H1 (cell line): Measurements from ENCODE around the gene FSTL4. TPM values are rescaled to one million over a fixed set of nuclear protein-coding genes. Genes with fewer than 3 reads are reported as not detected.

Experiments used
- CTCF ChIA-PET: fragments of 300-600 bp; sonication (Branson Sonifier 250); formaldehyde crosslinking; loops from one replicate; lab custom pipeline; 2021; ENCODE audit not compliant: partially characterized antibody; lab: Charles Lee
- POLR2A ChIA-PET: fragments of 300-600 bp; sonication (Branson Sonifier 250); formaldehyde crosslinking; loops from one replicate; lab custom pipeline; 2021; ENCODE audit warnings: inconsistent platforms; ENCODE audit not compliant: partially characterized antibody; lab: Charles Lee
- DNase-seq, 2 experiments: peaks; one replicate each; pipeline versions ENCODE4 v3.0.0 to v3.0.0-alpha.2; 2010 to 2022; ENCODE audit warnings: low spot score in 2 of 2, low read depth in 1 of 2, mixed read lengths in 1 of 2
- FAIRE-seq: peaks from 2 replicates; lab custom pipeline; 2011; peaks lifted over from hg19 to GRCh38; lab: Jason Lieb, UNC
- H2AFZ ChIP-seq: 2 replicates; pipeline ENCODE4 v1.8.1; 2012; ENCODE audit warnings: low read length, inconsistent platforms
- H2AK5ac ChIP-seq: 2 replicates; pipeline ENCODE4 v1.6.1; 2013; ENCODE audit warnings: low read depth, low read length
- H2BK120ac ChIP-seq: replicated peaks from 2 replicates; pipeline ENCODE3; 2013; ENCODE audit warnings: low read depth, low read length, inconsistent platforms
- H2BK12ac ChIP-seq: 2 replicates; pipeline ENCODE4 v1.6.1; 2013; ENCODE audit warnings: low read depth, low read length
- H2BK15ac ChIP-seq: 2 replicates; pipeline ENCODE4 v1.6.1; 2013; ENCODE audit warnings: low read length
- H2BK20ac ChIP-seq: 2 replicates; pipeline ENCODE4 v1.6.1; 2013; ENCODE audit warnings: low read length
- H2BK5ac ChIP-seq: 2 replicates; pipeline ENCODE4 v1.6.1; 2013; ENCODE audit warnings: low read depth, low read length
- H3K14ac ChIP-seq: 2 replicates; pipeline ENCODE4 v1.6.1; 2013; ENCODE audit warnings: inconsistent platforms; ENCODE audit not compliant: insufficient read length
- H3K18ac ChIP-seq: 2 replicates; pipeline ENCODE4 v1.6.1; 2013; ENCODE audit warnings: low read length; ENCODE audit errors: extremely low read depth
- H3K23ac ChIP-seq: 2 replicates; pipeline ENCODE4 v1.6.1; 2013; ENCODE audit warnings: inconsistent platforms; ENCODE audit not compliant: insufficient read length
- H3K23me2 ChIP-seq: 2 replicates; pipeline ENCODE4 v1.6.1; 2013; ENCODE audit warnings: low read depth, low read length
- H3K27ac ChIP-seq: 2 replicates; pipeline ENCODE4 v1.6.1; 2011; ENCODE audit warnings: low read depth, low read length, inconsistent platforms
- H3K27me3 ChIP-seq, 4 experiments: replicated peaks in 1 of 4; 1 replicate in 1 of 4; 2 replicates in 3 of 4; pipeline versions ENCODE4 v1.6.1 to v1.8.1; 2011 to 2013; ENCODE audit warnings: low read length in 3 of 4, mild to moderate bottlenecking in 3 of 4, inconsistent platforms in 2 of 4, mixed read lengths in 2 of 4, moderate library complexity in 1 of 4; ENCODE audit not compliant: control insufficient read depth in 3 of 4, insufficient read depth in 3 of 4; ENCODE audit errors: extremely low read depth in 1 of 4
- H3K36me3 ChIP-seq, 4 experiments: 2 replicates each; pipeline versions ENCODE4 v1.6.1 to v1.8.1; 2011 to 2013; ENCODE audit warnings: mild to moderate bottlenecking in 4 of 4, low read length in 3 of 4, moderate library complexity in 2 of 4, control low read depth in 1 of 4, inconsistent platforms in 1 of 4; ENCODE audit not compliant: insufficient read depth in 4 of 4, control insufficient read depth in 2 of 4
- H3K4ac ChIP-seq: replicated peaks from 2 replicates; pipeline ENCODE3; 2013; ENCODE audit warnings: low read length, low read depth, mixed read lengths, inconsistent platforms; ENCODE audit not compliant: insufficient read length
- H3K4me1 ChIP-seq, 4 experiments: replicated peaks in 1 of 4; 1 replicate in 1 of 4; 2 replicates in 3 of 4; pipeline versions ENCODE4 v1.6.1 to v1.8.1; 2011 to 2013; ENCODE audit warnings: low read length in 3 of 4, inconsistent platforms in 2 of 4, mixed read lengths in 1 of 4; ENCODE audit not compliant: insufficient read depth in 4 of 4, control insufficient read depth in 3 of 4
- H3K4me2 ChIP-seq, 2 experiments: 2 replicates each; pipeline versions ENCODE4 v1.6.1 to v1.8.1; 2011 to 2013; ENCODE audit warnings: low read depth in 2 of 2, low read length in 2 of 2, control low read depth in 1 of 2, inconsistent platforms in 1 of 2, mild to moderate bottlenecking in 1 of 2; ENCODE audit not compliant: insufficient read depth in 1 of 2
- H3K4me3 ChIP-seq, 4 experiments: fragments of 200-600, 300-600 bp in 1 of 4; sonication (generic), shearing (Covaris generic), sonication (Bioruptor Twin) in 1 of 4; 2 replicates each; pipeline versions ENCODE4 v1.5.1 to v1.8.1; 2011 to 2016; ENCODE audit warnings: low read length in 4 of 4, low read depth in 3 of 4, control low read depth in 2 of 4, inconsistent platforms in 2 of 4, mild to moderate bottlenecking in 2 of 4, mixed read lengths in 1 of 4, moderate library complexity in 1 of 4; ENCODE audit not compliant: insufficient read depth in 2 of 4; ENCODE audit errors: extremely low read depth in 1 of 4
- H3K56ac ChIP-seq: replicated peaks from 2 replicates; pipeline ENCODE3; 2013; ENCODE audit warnings: low read depth, mild to moderate bottlenecking, mixed read lengths, low read length, inconsistent platforms; ENCODE audit not compliant: insufficient read length
- H3K79me1 ChIP-seq: 2 replicates; pipeline ENCODE4 v1.6.1; 2013; ENCODE audit warnings: low read depth, low read length, control low read depth
- H3K79me2 ChIP-seq, 2 experiments: 2 replicates each; pipeline versions ENCODE4 v1.6.1 to v1.8.1; 2012 to 2013; ENCODE audit warnings: low read length in 2 of 2, mild to moderate bottlenecking in 2 of 2, inconsistent platforms in 1 of 2; ENCODE audit not compliant: insufficient read depth in 2 of 2, control insufficient read depth in 1 of 2
- H3K9ac ChIP-seq, 4 experiments: replicated peaks in 1 of 4; 1 replicate in 1 of 4; 2 replicates in 3 of 4; pipeline versions ENCODE4 v1.6.1 to v1.8.1; 2011 to 2013; ENCODE audit warnings: low read depth in 3 of 4, low read length in 3 of 4, control low read depth in 2 of 4, mild to moderate bottlenecking in 2 of 4, moderate library complexity in 2 of 4, inconsistent platforms in 1 of 4; ENCODE audit errors: extremely low read depth in 1 of 4
- H3K9me3 ChIP-seq, 2 experiments: 2 replicates each; pipeline versions ENCODE4 v1.6.1 to v1.8.1; 2012 to 2013; ENCODE audit warnings: mild to moderate bottlenecking in 2 of 2, moderate library complexity in 2 of 2, control low read depth in 1 of 2, inconsistent platforms in 1 of 2, low read depth in 1 of 2, low read length in 1 of 2, mixed read lengths in 1 of 2; ENCODE audit not compliant: insufficient read depth in 2 of 2
- H4K20me1 ChIP-seq, 2 experiments: replicated peaks in 1 of 2; 2 replicates each; pipeline versions ENCODE3 to v1.8.1; 2011 to 2013; ENCODE audit warnings: inconsistent platforms in 2 of 2, low read length in 2 of 2, mild to moderate bottlenecking in 1 of 2; ENCODE audit not compliant: insufficient read depth in 2 of 2, control insufficient read depth in 1 of 2
- H4K5ac ChIP-seq: 2 replicates; pipeline ENCODE4 v1.6.1; 2013; ENCODE audit warnings: low read length, low read depth, mixed read lengths, inconsistent platforms; ENCODE audit not compliant: insufficient read length
- H4K8ac ChIP-seq: 2 replicates; pipeline ENCODE4 v1.8.0; 2013; ENCODE audit warnings: mild to moderate bottlenecking, moderate library complexity, low read length, inconsistent platforms; ENCODE audit not compliant: insufficient read depth; ENCODE audit errors: extremely low read depth
- H4K91ac ChIP-seq: replicated peaks from 2 replicates; pipeline ENCODE3; 2013; ENCODE audit warnings: low read length, mixed read lengths, inconsistent platforms; ENCODE audit not compliant: insufficient read length
- BACH1 ChIP-seq: IDR thresholded peaks from 2 replicates; pipeline ENCODE4 v1.6.1; 2012; ENCODE audit warnings: low read length, improper control_type of control experiment
- SIRT6 ChIP-seq: IDR thresholded peaks from one replicate; pipeline ENCODE4 v1.7.1; 2012; ENCODE audit warnings: low read length, inconsistent platforms
- TEAD4 ChIP-seq: IDR thresholded peaks from 2 replicates; pipeline ENCODE4 v1.6.1; 2012; ENCODE audit warnings: low read depth, low read length, inconsistent platforms, mixed read lengths
- USF2 ChIP-seq: IDR thresholded peaks from 2 replicates; pipeline ENCODE4 v1.6.1; 2011; ENCODE audit warnings: low read length, improper control_type of control experiment
- WGBS, 2 experiments: shearing (Covaris generic) in 1 of 2; methylation state at CpG; one replicate each; pipeline versions ENCODE4 v1.1.6 to v1.1.7; 2013 to 2015; ENCODE audit warnings: low lambda C conversion rate in 2 of 2, mixed read lengths in 2 of 2, inconsistent platforms in 1 of 2, low coverage in 1 of 2, missing lambda C conversion rate in 1 of 2; ENCODE audit not compliant: insufficient replicate concordance in 2 of 2, insufficient coverage in 1 of 2, insufficient read length in 1 of 2; ENCODE audit errors: extremely low coverage in 1 of 2, missing lambda C conversion rate in 1 of 2; 5-methylcytosine and 5-hydroxymethylcytosine counted together
- polyA plus RNA-seq, 7 experiments: library from polyadenylated mRNA; depleted of rRNA in 3 of 7; stranded (reverse) in 5 of 7; unstranded in 2 of 7; fragments of >200 nt in 5 of 7; fragments of 200-250 nt in 2 of 7; gene quantifications; 1 replicate in 5 of 7; 2 replicates in 1 of 7; 4 replicates in 1 of 7; pipeline versions ENCODE4 v1.2.1 to v1.2.3, GENCODE V29; 2011 to 2013; ENCODE audit warnings: missing spikeins in 2 of 7, mixed read lengths in 2 of 7
- total RNA-seq: library from RNA; stranded (reverse); fragmentation: NEBNext Ultra II Directional; extraction: Animal tissue kit (Norgen Biotek cat#: 25700); gene quantifications from 2 replicates; pipeline ENCODE4 v1.2.1, GENCODE V29; 2021

Gene FSTL4
- total and polyA plus RNA-seq, 2 of the 8 experiments (the other 6 are each of a cell fraction or from before 2014, with no cell fraction given): 3.1 to 4.1 TPM

- no peak overlapping the region for H4K8ac ChIP-seq
- no peak overlapping the region for H2AK5ac ChIP-seq
- H4K20me1 ChIP-seq: no peaks in the 10 kb centered on the region
- H3K27me3 ChIP-seq: no peaks in the 10 kb centered on the region
- no peak overlapping the region for H3K14ac ChIP-seq
- FAIRE-seq: no peak
- 83% methylated on average over 6 of the region's 6 CpGs; no CpG with 5 or more reads in 1 of the 2 experiments for WGBS, 2 experiments
- DNase-seq: no peak
- H2BK20ac ChIP-seq: no peak overlapping the region
- H3K4me2 ChIP-seq: no peak overlapping the region
- H3K4me1 ChIP-seq: peaks cover 0 to 6% (median 2%) of the 10 kb centered on the region in 4 experiments; a peak in 3 of 7 replicates
- no peak overlapping the region for H2BK15ac ChIP-seq
- H2BK5ac ChIP-seq: no peak overlapping the region
- H3K79me1 ChIP-seq: no peaks in the 10 kb centered on the region
- ChIA-PET CTCF (interaction anchor here (0.5 to 8.7 kb wide), 17 partner anchors 8 to 202 kb away, joined by 3 to 150 read pairs (median 5); no protein-coding TSS in a partner anchor), POLR2A (no interaction called here)
- H3K36me3 ChIP-seq: no peaks in the 10 kb centered on the region
- no peak overlapping the region for H3K9ac ChIP-seq
- no peak overlapping the region for H4K5ac ChIP-seq
- H3K79me2 ChIP-seq: no peaks in the 10 kb centered on the region
- H3K9me3 ChIP-seq: no peaks in the 10 kb centered on the region
- no peak overlapping the region for H3K56ac ChIP-seq
- H3K23me2 ChIP-seq: no peaks in the 10 kb centered on the region
- no peak overlapping the region for H3K23ac ChIP-seq
- H2BK120ac ChIP-seq: no peak overlapping the region
- no peak overlapping the region for H3K4me3 ChIP-seq
- no peak overlapping the region for H3K18ac ChIP-seq
- H3K4ac ChIP-seq: no peak overlapping the region
- H3K27ac ChIP-seq: no peak overlapping the region
- TF ChIP-seq BACH1 (no peak), USF2 (no peak), SIRT6 (no peak), TEAD4 (no peak)
- H2BK12ac ChIP-seq: no peak overlapping the region
- no peak overlapping the region for H2AFZ ChIP-seq
- H4K91ac ChIP-seq: no peak overlapping the region
Observed at GRCh38 chr5:133249593-133249992, 362.7 kb downstream of the FSTL4 start.
